Measurements from ENCODE around the gene TTYH3. TPM values are rescaled to one million over a fixed set of nuclear protein-coding genes. Genes with fewer than 3 reads are reported as not detected.

TTYH3 gene
- total and polyA plus RNA-seq, 2 experiments from 2014 or later = 46.3 to 108 TPM

DNA sequence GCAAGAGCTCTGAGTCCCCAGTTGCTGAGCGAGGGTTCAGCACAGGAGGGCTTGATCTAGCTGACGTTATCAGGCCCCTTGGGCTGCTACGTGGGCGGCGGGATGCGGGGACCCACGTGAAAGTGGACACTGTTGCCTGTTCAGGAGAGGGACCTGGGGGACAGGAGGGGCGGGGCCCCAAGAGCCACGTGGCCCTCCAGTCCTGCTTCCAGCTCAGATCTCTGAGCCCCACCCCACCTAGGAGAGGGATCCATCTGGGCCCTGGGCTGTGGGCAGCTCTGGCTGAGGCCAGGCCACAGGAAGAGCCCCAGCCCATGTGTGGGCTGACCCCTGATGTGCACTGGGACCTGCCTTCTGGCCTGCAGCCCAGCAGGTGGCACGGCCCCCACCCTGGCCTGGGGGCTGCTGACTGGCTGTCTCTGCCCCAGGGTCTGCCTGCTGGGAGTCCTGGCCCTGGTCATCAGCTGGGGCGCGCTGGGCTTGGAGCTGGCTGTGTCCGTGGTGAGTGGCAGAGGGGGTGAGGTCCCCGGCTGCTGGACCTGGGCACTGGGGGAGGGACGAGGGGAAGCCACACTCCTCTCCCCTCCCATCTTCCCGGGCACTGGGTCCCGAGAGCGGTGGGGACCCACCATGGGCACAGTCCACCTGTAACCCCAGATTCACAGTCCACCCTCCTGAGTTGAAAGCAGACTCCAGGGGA lies 17.5 kb downstream of the TTYH3 start:
- Histone ChIP-seq H3K79me2 (peaks cover 23% of the 10 kb centered on the region), H3K9me3 (ENCODE audit: low read depth) (no peaks in the 10 kb centered on the region), H3K9me2 (replicated peaks; ENCODE audit: insufficient read depth) (no peaks in the 10 kb centered on the region), H3K27ac (no peak overlapping the region), H3K4me1 (ENCODE audit: insufficient read depth) (peaks cover 5% of the 10 kb centered on the region), H3K27me3 (no peaks in the 10 kb centered on the region), H3K4me2 (no peak overlapping the region), H2AFZ (no peak overlapping the region), H3K36me3 (replicated peaks; ENCODE audit: insufficient read depth, low read depth) (no peaks in the 10 kb centered on the region), H3K4me3 (no peak overlapping the region), H4K20me1 (ENCODE audit: insufficient read depth, poor library complexity, severe bottlenecking) (peaks cover 32% of the 10 kb centered on the region)
- DNase-seq (ENCODE audit: low spot score) = no peak
- 95% methylated on average over 14 of the region's 18 CpGs for WGBS (ENCODE audit: low lambda C conversion rate, missing lambda C conversion rate)
- TF ChIP-seq CTCF (IDR thresholded peaks at IDR 0.05; ENCODE audit: poor library complexity) = no peak
- TF ChIP-seq EZH2 (IDR thresholded peaks at IDR 0.05; ENCODE audit: borderline replicate concordance) = no peak
- TF ChIP-seq EZH2phosphoT487 (IDR thresholded peaks at IDR 0.05; ENCODE audit: low read depth, severe bottlenecking, unreplicated experiment) = no peak

DNA sequence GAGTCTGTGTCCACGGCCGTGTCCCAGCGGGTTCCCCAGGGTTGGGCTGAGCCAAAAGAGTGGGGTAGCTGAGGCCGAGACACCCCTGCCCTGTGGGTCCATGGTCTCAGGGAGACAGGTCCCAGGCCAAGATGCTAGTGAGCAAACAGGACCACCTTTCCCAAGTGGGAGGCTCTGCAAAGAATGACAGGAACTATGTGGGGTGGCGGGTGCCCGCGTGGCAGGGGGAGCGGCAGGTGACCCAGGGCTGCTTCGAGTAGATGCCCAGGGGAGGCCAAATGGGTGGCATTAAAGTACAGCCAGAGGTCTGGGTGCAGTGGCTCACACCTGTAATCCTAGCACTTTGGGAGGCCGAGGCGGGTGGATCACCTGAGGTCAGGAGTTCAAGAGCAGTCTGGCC lies 18.2 kb downstream of the TTYH3 start:
- H3K27me3 ChIP-seq = no peaks in the 10 kb centered on the region
- no peak overlapping the region for H3K4me3 ChIP-seq
- H3K27ac ChIP-seq = no peak overlapping the region
- no peak overlapping the region for H2AFZ ChIP-seq
- no peak overlapping the region for H3K4me2 ChIP-seq
- no peaks in the 10 kb centered on the region for H3K36me3 ChIP-seq (replicated peaks; ENCODE audit: insufficient read depth, low read depth)
- H3K79me2 ChIP-seq = peaks cover 16% of the 10 kb centered on the region
- no peak for DNase-seq (ENCODE audit: low spot score)
- WGBS (ENCODE audit: low lambda C conversion rate, missing lambda C conversion rate) = 96% methylated on average over 11 of the region's 11 CpGs
- TF ChIP-seq EZH2phosphoT487 (IDR thresholded peaks at IDR 0.05; ENCODE audit: low read depth, severe bottlenecking, unreplicated experiment) (no peak), CTCF (IDR thresholded peaks at IDR 0.05; ENCODE audit: poor library complexity) (no peak), EZH2 (IDR thresholded peaks at IDR 0.05; ENCODE audit: borderline replicate concordance) (no peak)
- no peaks in the 10 kb centered on the region for H3K9me2 ChIP-seq (replicated peaks; ENCODE audit: insufficient read depth)
- peaks cover 25% of the 10 kb centered on the region for H4K20me1 ChIP-seq (ENCODE audit: insufficient read depth, poor library complexity, severe bottlenecking)
- H3K4me1 ChIP-seq (ENCODE audit: insufficient read depth) = no peaks in the 10 kb centered on the region
- no peaks in the 10 kb centered on the region for H3K9me3 ChIP-seq (ENCODE audit: low read depth)

DNA sequence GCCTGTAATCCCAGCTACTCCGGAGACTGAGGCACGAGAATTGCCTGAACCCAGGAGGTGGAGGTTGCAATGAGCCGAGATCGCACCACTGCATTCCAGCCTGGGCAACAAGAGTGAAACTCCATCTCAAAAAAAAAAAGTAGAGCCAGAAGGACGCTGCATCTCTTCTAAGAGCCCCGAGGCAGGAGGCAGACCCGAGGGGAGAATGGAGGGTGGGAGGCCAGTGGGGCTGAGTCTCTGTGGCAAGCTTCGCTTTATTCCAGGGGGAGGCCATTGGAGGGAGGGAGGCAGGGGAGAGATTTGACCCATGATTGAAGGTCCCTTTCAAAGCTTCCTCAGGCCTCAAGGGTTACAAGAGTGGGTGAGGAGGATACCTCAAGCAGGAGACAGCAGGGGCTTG lies 18.7 kb downstream of the TTYH3 start:
- no peaks in the 10 kb centered on the region for H3K4me1 ChIP-seq (ENCODE audit: insufficient read depth)
- H3K36me3 ChIP-seq (replicated peaks; ENCODE audit: insufficient read depth, low read depth) = no peaks in the 10 kb centered on the region
- peaks cover 11% of the 10 kb centered on the region for H3K79me2 ChIP-seq
- 77% methylated on average over 8 of the region's 8 CpGs for WGBS (ENCODE audit: low lambda C conversion rate, missing lambda C conversion rate)
- no peak overlapping the region for H3K4me3 ChIP-seq
- no peak overlapping the region for H2AFZ ChIP-seq
- H3K27me3 ChIP-seq = no peaks in the 10 kb centered on the region
- no peaks in the 10 kb centered on the region for H3K9me2 ChIP-seq (replicated peaks; ENCODE audit: insufficient read depth)
- H3K9me3 ChIP-seq (ENCODE audit: low read depth) = no peaks in the 10 kb centered on the region
- no peak overlapping the region for H3K27ac ChIP-seq
- no peak overlapping the region for H3K4me2 ChIP-seq
- no peak for DNase-seq (ENCODE audit: low spot score)
- peaks cover 20% of the 10 kb centered on the region for H4K20me1 ChIP-seq (ENCODE audit: insufficient read depth, poor library complexity, severe bottlenecking)
- TF ChIP-seq EZH2phosphoT487 (IDR thresholded peaks at IDR 0.05; ENCODE audit: low read depth, severe bottlenecking, unreplicated experiment) (no peak), EZH2 (IDR thresholded peaks at IDR 0.05; ENCODE audit: borderline replicate concordance) (no peak), CTCF (IDR thresholded peaks at IDR 0.05; ENCODE audit: poor library complexity) (no peak)

Data from hepatocyte (in vitro differentiated cells).